PC-3 (cell line): ENCODE data around the gene WRNIP1.

Experiments
- CTCF ChIP-seq: fragments of 300-600 bp; sonication (generic); conservative IDR thresholded peaks from 2 replicates; pipeline ENCODE4 v1.5.1; 2017; ENCODE audit warnings: antibody characterized with exemption, low read depth, mild to moderate bottlenecking, low read length
- EZH2phosphoT487 ChIP-seq: fragments of 300-600 bp; sonication (generic); IDR thresholded peaks from 2 replicates; pipeline ENCODE4 v1.6.1; 2018; ENCODE audit warnings: mild to moderate bottlenecking, antibody characterized with exemption, low read length, borderline replicate concordance

- TF ChIP-seq CTCF = no peak
- TF ChIP-seq EZH2phosphoT487 = no peak
These were observed 14.4 kb upstream of the WRNIP1 start, which contains the start of gene MYLK4 for GRCh38 chr6:2750832-2751231.
